GM18868 (cell line): Measurements from ENCODE around the gene IGSF3.
A peak's percentile ranks its signal among the peaks of the same experiment; 100 is the strongest.

ENCODE experiments used
- ATAC-seq: cut with Tn5 transposase; IDR thresholded peaks from one replicate; pipeline ENCODE4 v1.9.1; 2021; ENCODE audit warnings: mild to moderate bottlenecking, moderate library complexity; ENCODE audit not compliant: unreplicated experiment

IGSF3 gene

DNA sequence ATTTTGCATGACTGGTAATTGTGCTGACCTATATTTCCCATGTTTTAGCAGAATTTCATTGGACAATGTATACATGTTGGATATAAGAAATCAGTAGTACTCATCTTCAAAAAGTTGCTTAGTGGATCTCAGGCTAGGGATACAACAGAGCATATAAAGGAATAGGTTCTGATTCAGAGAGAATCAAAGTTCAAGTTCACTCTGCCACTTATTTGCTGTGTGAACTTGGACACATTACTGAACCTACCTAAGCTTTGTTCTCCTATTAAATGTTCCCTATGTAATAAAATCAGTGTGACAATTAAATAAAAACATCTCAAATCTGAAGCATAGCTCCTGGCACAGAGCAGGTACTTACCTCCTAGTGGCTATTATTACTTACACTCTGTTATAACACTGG lies 106.0 kb downstream of the IGSF3 start:
- ATAC-seq = no peak

DNA sequence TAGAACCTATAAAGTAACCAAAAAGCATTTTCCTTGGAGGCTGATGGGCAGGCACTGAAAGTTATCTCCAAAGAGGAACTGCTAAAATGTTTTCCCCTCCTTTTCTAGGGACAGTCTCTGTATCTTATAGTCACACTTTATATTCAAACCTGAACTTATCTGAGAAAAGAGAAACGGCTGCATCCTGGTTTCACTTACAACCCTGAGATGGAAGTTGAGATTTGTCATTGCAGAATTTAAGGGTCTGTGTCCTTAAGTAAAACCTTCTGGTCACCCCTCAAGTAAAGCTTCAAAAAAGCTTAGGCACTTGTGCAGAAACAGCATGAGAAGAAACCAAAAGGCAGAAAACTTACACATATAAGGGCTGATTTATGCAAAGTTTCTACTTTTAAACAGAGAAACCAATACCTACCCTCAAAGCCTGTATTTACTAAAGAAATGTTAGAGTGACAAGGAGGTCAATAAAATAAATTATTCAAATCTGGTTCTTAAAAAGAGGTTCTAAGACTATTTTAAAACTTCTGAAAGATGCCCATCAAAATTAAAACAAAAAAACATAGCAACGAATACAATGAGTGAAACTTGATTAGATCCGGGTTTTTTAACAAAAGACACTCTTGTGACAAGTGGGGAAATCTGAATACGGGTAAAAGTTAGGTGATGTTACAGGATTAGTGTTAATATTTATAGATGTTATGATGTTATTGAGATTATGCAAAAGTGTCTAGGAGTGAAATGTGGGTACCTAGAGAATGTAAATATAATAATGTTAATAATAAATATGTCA lies 106.6 kb downstream of the IGSF3 start:
- peak; percentile 10 for ATAC-seq

DNA sequence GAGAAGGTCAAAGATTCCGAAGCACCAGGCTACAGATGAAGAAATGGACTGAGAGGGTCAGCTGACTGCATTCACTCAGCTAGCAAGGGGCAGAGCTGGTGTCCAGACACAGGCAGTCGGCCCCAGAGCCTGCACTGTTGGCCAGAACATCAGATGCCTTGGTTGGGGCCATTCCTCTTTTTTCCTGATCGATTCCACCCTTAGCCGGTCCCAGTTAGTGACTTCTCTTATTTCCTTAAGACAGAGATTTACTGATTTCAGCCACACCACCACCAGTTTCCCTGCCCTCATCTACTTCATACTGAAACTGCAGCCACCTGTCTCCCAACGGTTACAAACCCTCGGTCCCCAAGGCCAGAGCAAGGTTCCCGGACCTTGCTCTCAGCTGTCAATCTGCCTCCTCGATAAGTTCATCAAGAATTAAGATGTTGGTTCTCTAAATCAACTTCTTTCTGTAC lies 108.2 kb downstream of the IGSF3 start:
- ATAC-seq = peak; percentile 26

DNA sequence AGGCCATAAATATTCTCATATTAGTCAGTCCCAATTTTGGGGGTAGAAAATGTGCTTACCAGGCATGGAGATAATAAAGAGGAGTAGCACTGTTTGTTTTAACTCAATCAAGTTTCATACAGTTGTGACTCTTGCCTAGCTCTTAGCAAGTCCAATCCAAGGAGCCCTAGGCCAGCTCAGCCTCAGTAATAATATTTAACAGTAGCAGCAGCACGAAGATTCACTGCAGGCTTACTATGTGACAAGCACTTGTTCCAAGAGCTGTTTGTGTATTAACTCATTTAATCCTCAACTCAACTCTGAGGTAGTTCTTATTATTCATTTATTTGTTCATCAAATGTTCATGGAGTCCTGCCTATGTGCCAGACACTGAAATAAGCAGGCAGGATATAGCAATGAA lies 109.0 kb downstream of the IGSF3 start:
- ATAC-seq = peak; percentile 1

DNA sequence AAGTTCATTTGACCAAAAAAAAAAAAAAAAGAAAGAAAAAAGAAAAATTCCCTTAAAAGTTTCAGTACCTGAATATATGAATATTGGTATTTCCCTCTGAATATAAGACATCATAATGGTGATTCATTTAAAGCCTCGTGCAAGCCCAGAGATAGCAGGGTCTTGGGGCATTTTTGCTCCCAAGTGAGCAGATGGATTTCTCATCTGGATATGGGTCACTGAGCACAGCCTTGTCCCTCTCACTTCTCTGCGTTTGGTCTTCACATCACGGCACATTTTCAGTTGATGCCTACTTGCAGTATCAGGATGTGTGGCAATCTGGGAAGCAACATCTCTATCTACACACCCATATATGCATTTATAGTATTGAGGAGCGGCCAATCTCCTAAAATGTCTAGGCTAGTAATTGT lies 109.4 kb downstream of the IGSF3 start:
- ATAC-seq = peak; percentile 41

DNA sequence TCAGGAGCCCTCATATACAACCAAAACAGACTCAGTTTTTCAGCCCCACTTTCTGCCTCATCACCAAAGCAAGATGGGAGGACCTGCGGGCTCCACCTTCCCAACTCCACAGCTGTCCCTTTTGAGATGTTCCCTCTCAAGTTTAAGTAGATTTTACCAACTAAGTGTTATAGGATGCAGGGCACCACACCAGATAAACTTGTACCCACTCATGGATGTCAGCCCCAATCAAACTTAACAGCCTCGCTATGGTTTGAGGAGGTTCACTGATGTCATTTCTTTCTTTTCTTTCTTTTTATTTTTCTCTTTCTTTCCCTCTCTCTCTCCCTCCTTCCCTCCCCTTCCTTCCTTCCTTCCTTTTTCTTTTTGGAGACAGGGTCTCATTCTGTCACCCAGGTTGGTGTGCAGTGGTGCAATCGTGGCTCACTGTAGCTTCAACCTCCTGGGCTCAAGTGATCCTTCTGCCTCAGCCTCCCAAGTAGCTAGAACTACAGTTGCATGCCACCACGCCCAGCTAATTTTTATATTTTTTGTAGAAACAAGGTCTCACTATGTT lies 110.1 kb downstream of the IGSF3 start:
- ATAC-seq = no peak

DNA sequence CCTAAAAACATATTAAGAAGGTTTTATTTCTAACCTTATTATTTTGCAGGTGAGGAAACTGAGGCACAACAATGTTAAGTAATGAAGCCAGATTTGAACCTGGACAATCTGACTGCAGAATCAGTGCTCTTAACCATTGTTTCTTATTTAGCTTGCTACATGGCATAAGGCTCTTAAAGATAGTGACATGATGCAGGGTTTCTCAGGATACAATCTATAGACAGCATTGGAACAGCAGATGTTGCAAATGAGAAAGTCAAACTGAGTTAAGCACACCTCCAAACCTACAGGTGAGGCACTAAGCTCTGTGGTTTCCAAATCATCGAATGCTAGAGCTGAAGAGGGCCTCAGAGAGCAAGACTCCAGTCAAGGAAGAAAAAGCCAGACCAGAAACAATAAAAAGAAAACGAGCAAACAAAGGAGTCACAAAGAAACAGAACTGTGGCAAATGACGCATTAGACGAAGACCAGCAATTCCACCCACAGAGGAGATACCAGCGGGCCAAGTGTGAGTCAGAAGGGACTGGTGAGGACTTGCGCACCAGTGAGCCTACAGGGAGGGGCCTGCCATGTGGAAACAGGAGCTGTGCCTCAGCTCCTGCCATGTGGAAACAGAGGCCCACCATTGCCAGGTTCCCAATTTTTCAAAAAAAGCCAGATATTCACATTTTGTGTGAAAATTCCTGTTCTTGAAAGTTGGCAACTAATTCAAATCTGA lies 111.1 kb downstream of the IGSF3 start:
- peak; percentile 73 for ATAC-seq

DNA sequence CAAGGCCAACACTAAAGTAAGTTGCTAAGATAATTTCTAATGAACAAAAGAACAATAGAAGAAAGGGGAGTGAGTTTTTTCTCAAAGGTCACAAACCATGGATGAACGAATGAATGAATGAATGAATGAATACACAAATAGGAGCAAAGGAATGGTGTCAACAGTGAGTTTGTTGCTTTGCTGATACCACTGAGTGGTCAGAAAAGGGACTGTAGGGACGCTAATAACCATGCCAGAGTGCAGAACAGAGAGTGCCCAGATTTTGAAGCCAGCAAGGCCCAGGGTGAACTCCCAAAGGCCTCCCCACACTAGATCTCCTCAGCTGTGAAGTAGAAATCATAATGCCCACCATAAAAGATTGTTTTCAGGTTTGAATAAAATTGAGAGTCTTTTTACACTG lies 112.6 kb downstream of the IGSF3 start:
- ATAC-seq = no peak

DNA sequence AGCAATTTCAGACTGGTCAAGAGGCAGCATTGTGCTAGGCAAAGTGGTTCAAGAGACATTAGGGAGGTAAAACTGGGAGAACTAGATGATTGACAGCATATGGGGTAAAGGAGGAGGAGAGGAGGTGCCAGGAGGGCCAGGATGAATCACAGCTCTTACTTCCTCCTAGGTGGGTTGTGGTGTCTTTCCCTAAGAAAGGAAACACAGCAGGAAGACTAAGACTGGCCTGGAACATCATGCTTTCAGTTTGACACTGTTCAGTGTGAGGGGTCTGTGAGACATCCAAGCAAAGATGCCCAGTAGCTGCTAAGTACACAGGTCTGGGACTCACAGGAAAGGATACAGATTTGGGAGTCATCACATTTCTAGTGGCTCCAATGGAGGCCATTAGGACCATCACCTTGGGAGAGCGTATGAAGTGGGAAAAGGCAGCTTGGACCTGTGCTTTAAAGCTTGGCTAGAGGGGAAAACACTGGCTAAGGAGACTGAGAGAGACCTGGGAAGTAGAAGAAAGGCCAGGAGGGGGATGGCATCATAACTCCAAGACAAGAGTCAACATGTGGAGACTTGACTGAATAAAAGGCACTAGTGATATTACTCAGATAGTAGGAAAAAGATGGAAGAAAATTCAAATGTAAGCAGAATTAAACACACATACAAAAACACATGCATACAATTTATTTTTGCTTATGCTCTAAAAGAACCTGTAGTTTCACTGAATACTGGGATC lies 114.0 kb downstream of the IGSF3 start:
- no peak for ATAC-seq

DNA sequence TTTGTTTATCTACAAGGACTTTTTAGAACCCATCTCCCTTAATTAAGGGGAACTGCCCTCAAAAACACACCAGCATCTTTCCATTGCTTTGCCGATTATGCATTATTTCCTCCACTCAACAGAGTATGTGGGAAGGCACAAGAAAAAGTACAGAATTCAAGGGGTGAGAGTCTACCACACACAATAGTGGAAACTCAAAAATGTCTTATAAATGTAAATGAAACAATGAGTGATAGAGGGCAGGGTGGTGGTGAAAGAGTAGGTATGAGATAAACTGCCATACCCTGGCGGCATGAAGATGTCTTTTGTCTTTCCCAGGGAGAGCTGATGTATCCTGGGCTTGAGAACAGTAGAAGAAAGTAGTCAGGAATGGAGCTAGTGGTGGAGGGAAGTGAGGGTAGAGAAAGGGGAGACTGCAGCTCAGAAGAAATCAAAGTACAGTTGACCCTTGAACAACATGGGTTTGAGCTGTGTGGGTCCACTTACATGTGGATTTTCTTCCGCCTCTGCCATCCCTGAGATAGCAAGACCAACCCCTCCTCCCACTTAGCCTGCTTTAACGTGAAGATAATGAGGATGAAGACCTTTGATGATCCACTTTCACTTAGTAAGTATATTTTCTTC lies 121.1 kb downstream of the IGSF3 start:
- ATAC-seq = no peak

DNA sequence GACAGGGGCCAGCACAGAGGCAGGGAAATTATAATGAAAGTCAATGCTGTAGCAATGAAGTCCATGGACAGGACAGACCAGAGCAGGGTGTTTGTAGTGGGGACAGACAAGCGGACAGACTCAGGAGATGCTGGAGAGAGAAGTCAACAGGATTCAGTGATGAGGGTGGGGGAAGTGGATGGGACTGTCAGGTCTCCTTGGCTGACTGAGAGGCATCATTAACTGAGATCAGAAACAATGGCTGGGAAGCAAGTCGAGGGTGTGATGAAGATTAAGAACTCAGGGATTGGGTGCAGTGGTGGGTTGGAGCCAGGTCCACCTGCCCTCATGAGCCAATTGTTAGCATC lies 122.2 kb downstream of the IGSF3 start:
- ATAC-seq = no peak

DNA sequence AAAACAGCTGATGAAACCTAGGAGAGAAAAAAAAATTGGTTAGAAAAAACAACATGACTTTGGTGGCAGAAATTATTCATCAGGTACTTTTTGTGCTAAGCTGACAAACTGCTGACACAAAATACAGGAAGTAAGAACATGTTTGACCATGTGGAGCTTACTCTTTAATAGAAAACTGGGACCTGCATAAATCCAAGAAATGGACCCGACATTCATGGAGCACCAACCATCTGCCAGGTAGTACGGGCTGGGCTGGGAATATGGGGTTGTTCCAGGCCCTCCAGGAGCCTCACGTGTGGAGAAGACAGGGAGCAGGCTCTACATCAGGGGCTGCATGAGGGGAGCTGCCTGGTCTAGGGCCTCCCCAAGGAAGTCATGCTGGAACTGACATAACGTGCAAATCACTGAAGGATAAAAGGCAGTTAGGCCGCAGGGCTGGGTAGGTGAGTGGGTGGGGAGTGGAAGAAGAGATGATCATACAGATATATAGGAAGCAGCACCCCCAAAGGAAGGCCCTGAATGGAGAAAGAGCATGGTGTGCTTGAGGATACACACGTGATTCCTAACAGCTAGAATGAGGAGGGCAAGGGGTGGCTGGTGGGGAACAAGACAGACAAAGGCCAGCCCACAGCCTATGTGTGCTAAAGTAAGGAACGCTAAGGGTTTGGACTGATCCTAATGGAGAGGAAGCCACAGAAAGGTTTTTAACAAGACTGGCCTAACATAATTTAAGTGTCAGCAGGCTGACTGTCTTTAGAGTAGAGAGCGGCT lies 122.8 kb downstream of the IGSF3 start:
- peak; percentile 61 for ATAC-seq

DNA sequence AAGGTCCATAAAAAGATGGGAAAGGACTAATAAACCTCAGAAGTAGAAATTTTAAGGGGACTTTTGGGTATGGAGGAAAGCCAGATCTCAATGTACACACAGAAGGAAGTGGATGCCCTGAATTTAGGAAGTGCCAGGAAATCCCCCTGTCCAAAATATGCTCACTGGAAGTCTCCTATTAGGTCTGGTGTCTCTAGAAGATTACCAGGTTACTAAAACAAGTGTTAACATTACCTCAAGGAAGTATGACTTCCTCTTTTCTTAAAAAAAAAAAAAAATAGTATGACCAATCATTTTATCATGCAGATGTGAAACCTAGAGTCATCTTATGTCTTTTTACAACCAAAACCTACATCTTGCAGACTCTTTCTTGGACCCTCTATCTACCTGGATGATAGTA lies 127.4 kb downstream of the IGSF3 start:
- peak; percentile 37 for ATAC-seq

DNA sequence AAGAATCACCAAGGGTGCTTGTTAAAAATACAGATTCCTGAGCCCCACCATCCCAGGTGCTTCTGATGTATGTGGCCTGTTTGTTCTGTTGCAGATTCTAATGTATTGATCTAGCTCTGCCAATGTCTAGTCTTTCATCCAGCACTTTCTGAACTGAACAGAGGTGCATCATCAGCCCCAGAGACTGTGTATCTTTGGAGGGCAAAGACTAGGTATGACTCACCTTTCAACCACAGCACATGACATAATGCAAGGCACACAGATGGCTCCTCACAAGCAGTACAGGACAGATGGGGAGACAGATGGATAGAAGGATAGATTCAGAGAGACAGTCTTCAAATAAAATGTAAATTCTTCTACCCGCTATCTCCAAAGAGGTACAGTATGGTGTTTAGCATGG lies 129.0 kb downstream of the IGSF3 start:
- peak; percentile 90 for ATAC-seq

DNA sequence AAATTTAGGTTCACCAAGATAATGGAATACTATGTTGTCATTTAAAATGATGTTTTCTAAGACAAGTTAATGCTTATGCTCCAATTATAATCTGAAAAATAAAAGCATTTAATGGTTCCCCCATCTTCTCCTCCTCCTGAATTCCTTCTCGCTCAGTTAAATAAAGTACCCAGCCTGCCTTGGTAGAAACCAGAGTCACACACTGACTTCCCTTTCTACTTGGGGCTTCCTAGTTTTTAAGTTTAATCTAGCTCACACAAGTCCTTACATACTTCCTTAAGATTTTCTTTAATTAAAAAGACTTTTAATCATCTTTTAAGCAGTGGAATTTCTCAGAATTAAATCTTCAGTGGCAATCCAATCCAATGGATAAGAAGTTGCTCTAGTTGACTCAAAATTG lies 129.6 kb downstream of the IGSF3 start:
- no peak for ATAC-seq

DNA sequence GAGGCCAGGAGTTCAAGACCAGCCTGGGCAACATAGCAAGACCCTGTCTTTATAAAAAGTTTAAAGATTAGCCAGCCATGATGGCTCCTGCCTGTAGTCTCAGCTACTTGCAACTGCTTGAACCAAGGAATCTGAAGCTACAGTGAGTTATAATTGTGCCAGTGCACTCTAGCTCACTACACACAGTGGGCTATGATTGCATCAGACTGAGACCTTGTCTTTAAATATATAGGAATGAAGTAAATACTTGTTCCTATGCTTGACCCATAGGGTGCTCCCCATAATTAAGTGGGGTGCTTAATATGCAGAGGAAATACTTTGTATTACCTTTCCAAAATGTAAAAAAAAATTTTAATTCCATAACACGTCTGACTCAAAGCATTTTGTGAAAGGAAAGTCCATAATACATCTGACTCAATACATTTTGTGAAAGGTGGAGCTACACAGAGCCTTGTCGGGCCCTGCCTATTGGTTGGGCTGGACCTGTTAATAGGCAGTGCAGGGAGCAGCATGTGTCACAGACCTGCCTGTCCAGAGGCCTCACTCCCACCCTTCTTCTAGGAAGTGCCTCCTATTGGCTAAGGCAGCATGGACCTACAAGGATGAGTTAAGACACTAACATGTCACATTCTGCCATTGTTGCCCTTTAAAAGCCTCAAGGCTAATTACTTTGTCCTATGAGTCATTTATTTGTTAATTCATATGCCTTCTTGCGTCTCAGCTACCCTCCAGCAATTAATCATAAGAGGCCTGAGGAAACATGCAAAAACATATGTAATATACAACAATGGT lies 130.3 kb downstream of the IGSF3 start:
- ATAC-seq = no peak

DNA sequence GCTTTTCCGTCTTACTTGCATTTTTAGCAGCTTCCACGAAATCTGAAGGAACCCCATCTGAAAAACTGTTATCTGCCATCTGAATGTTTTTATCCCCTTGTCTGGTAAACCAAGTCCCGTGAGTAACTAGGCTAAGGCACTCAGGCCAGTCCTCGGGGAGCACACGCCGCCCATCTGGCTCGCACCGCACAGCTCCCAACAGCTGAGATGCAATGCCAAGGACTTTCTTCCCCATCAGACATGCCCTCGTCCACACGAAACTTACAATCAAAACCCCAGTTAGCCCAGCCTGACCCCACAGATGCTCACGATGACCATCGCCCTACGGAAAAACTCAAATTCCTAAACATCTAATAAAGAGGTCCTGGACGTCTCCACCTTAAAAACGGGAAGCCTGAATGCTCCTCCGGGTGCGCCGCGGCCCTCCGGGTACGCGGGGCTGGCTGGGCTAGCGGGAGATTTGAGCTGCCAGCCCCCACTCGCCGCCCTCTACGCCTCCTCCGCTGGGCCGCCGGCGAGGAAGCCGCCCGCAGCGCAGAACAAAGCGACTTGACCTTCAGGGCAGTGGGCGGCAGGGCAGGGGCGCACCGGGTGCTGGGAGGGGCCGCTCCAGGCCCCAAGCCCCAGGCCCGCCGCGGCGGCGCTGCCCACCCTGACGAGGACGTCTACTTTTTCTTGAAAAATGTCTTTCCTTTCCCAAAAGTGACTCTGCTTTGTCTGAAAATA lies 133.4 kb downstream of the IGSF3 start:
- ATAC-seq = no peak

DNA sequence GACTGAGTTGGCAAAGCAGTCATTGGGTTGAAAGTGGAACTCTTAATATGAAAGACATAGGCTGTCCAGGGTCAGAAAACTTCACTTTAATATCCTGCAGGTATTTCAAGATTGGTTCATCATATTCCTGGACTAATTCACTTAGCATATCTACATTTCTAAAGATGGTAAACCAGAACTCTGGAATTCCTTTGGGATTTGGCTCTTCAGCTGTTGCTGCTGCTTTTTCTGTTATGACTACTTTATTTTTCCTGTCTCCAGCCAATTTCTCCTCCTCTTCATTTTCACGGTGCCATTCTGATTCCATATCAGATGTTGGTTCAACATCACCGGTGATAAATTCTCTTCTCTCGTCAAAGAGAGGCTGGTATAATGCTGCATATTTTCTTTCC lies 134.1 kb downstream of the IGSF3 start:
- ATAC-seq = no peak
